ENCODE data around the gene DAD1.

The DAD1 gene

DNA sequence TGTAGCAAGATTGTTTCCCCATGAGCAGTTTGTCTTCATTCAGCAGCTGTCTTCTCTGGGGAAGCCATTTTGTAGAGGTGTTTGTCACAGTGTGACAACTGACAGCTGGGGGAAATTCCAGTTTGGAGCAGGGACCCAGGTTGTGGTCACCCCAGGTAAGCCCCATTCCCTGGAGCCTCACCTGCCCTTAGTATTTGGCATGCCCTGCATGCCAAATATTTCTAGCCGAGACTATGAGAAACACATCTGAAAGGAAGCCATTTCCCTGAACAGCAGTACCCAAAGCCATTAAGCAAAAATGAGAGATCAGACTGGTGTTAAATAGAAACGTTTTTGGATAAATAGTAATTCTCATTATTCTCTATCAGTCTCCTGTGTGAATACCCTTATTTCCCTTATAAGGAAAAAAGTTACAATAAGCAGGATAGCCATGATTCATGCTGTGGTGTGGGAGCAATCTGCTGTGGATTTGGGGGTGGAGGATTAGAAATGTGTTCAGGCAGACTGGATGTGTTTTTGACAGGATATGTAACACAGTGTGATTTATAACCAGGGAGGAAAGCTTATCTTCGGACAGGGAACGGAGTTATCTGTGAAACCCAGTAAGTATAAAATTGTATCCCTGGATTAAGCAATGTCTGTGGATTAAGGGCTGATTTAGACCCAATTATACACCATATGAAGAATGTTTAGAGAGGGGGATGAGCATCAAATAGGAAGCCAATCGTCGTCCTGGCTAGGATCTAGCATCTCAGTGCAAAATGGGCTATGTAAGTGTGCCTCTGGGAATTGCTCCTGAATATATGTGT lies 68.9 kb downstream of the DAD1 start:
- peak; percentile 66 for DNase-seq (ENCODE audit: low read depth)
- H3K4me3 ChIP-seq (ENCODE audit: low read depth, low read length), result no peak overlapping the region
- TF ChIP-seq, protein P1, sequence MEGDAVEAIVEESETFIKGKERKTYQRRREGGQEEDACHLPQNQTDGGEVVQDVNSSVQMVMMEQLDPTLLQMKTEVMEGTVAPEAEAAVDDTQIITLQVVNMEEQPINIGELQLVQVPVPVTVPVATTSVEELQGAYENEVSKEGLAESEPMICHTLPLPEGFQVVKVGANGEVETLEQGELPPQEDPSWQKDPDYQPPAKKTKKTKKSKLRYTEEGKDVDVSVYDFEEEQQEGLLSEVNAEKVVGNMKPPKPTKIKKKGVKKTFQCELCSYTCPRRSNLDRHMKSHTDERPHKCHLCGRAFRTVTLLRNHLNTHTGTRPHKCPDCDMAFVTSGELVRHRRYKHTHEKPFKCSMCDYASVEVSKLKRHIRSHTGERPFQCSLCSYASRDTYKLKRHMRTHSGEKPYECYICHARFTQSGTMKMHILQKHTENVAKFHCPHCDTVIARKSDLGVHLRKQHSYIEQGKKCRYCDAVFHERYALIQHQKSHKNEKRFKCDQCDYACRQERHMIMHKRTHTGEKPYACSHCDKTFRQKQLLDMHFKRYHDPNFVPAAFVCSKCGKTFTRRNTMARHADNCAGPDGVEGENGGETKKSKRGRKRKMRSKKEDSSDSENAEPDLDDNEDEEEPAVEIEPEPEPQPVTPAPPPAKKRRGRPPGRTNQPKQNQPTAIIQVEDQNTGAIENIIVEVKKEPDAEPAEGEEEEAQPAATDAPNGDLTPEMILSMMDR (conservative IDR thresholded peaks at IDR 0.05; ENCODE audit: low read depth, low read length), result no peak

DNA sequence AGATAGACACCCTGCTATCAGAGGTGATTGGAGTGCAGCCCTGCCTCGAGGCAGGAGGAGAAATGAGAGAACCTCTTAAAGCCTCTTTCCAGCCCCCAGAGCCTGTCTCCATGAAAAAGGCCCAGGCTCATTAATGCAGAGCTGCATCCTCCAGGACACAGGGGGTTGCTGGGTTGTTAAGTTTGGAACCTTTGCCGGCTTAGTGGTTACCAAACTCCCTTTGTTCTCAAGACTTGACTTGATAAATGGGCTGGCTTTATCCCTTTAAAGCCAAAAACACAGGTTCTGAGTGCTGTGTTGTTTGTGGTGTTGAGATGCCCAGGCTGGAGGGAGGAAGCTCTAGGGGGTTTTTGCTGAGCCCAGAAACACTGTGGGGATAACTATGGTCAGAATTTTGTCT lies 71.0 kb downstream of the DAD1 start:
- DNase-seq (ENCODE audit: low read depth), result no peak
- TF ChIP-seq, protein P1 (conservative IDR thresholded peaks at IDR 0.05; ENCODE audit: low read depth, low read length), result no peak
- no peak overlapping the region for H3K4me3 ChIP-seq (ENCODE audit: low read depth, low read length)

DNA sequence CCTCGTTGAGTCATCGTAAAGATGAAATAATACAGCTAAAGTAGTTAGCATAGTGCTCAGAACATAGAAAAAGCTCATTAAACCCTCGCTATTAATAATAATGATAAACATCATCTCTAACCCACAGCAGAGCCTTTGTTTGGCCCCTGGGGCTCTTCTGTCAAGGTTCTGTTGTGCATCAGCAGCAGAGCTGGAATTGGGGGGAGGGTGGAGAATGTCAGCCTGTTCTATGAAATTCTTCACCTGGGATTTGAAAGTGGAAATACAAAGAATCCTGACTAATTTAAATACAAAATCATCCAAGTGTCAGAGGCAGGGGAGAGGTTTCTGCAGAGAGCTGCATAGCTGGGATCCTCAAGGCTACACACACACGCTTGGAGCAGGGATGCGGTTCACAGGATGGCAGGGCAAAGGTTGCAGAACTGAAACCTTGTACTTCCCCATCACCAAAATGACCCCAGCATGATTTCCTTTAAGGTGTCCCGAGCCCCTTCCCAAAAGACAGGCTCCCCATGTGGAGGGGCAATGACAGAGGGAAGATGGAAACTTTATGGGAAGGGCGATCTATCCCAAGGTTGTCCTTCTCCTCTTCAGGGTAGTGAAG lies 71.8 kb downstream of the DAD1 start:
- DNase-seq (ENCODE audit: low read depth), result no peak
- no peak overlapping the region for H3K4me3 ChIP-seq (ENCODE audit: low read depth, low read length)

DNA sequence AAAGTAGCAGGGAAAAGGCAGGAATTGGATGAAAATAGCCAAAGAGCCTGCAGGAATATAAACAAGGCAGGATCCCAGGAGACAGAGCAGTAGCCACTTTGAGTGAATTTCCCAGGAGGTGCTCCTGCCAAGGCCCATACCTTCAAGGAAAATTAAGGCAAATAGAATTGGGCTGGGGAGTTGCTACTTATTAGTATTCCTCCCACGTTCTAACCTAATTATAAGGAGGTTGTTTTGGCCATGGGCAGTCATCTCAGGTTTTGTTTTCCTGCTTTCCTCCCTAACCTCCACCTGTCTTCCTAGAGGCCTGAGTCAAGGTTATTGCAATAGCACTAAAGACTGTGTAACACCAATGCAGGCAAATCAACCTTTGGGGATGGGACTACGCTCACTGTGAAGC lies 73.1 kb downstream of the DAD1 start:
- no peak for DNase-seq (ENCODE audit: low read depth)
- H3K4me3 ChIP-seq (ENCODE audit: low read depth, low read length), result no peak overlapping the region
- TF ChIP-seq, protein P1 (conservative IDR thresholded peaks at IDR 0.05; ENCODE audit: low read depth, low read length), result no peak

More for the DNA sequence above, 71.8 kb downstream of the DAD1 start:
- TF ChIP-seq, protein P1 (conservative IDR thresholded peaks at IDR 0.05; ENCODE audit: low read depth, low read length), result no peak

Measured in choroid plexus epithelial cell (primary cell).